Hepatocyte (in vitro differentiated cells): Measurements from ENCODE around the gene KCP.

Experiments used
- EZH2 ChIP-seq: fragments of 200-600 bp; sonication (generic); IDR thresholded peaks from 2 replicates; pipeline ENCODE4 v1.6.1; 2016; ENCODE audit warnings: antibody characterized with exemption, mild to moderate bottlenecking, borderline replicate concordance
- TF ChIP-seq, protein P1 (sequence below): fragments of 200-600 bp; sonication (generic); IDR thresholded peaks from 2 replicates; pipeline ENCODE4 v1.5.1; 2016; ENCODE audit warnings: antibody characterized with exemption, mild to moderate bottlenecking; ENCODE audit not compliant: poor library complexity

DNA sequence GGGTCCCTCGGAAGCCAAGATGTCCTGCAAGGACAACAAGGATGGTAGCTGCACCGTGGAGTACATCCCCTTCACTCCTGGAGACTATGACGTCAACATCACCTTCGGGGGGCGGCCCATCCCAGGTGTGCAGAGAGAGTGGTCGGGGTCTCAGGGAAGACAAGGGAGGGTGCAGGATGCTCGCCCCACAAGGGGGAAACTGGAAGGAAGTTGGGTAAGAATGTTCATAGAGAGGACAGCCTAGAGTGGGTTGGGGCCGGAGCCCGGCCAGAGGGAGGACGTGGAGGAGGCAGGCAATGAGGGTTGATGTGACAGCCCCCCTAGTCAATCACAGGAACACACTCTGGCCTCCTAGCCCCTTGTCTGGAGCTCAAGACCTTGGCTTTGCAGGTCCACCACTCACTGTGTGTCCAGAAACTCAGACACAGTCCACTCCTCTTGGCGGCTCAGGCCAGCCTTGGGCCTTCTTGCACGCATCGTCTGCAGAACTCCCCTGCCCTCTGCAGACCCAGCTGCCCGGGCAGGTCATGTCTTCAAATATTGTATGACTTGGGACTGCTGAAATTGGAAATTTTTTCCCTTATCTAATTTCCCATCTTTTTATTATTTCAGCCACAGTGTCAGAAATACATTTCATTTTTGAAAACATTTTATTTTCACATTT lies 63.6 kb downstream of the KCP start:
- TF ChIP-seq, protein P1, sequence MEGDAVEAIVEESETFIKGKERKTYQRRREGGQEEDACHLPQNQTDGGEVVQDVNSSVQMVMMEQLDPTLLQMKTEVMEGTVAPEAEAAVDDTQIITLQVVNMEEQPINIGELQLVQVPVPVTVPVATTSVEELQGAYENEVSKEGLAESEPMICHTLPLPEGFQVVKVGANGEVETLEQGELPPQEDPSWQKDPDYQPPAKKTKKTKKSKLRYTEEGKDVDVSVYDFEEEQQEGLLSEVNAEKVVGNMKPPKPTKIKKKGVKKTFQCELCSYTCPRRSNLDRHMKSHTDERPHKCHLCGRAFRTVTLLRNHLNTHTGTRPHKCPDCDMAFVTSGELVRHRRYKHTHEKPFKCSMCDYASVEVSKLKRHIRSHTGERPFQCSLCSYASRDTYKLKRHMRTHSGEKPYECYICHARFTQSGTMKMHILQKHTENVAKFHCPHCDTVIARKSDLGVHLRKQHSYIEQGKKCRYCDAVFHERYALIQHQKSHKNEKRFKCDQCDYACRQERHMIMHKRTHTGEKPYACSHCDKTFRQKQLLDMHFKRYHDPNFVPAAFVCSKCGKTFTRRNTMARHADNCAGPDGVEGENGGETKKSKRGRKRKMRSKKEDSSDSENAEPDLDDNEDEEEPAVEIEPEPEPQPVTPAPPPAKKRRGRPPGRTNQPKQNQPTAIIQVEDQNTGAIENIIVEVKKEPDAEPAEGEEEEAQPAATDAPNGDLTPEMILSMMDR = no peak
- TF ChIP-seq EZH2 = no peak
